Right cardiac atrium (tissue), 5 donors: ENCODE data around the gene SLC39A11. TPM values are rescaled to one million over a fixed set of nuclear protein-coding genes. Genes with fewer than 3 reads are reported as not detected.

Experiments used
- ATAC-seq, 2 donors: fragments of 200-7000 bp; cut with Tn5 transposase; one replicate each; pipeline versions ENCODE4 v1.8.0 to v1.9.1; 2020; ENCODE audit warnings: moderate library complexity in 2 of 2, mild to moderate bottlenecking in 1 of 2
- DNase-seq, 3 donors: peaks; one replicate each; pipeline ENCODE4 v3.0.0-alpha.2; 2020
- H3K27ac ChIP-seq: one replicate; pipeline ENCODE4 v1.5.1; 2013; ENCODE audit warnings: mild to moderate bottlenecking, low read length, control low read depth, moderate library complexity
- H3K27me3 ChIP-seq: one replicate; pipeline ENCODE4 v1.6.1; 2013; ENCODE audit not compliant: control insufficient read depth, insufficient read depth
- H3K4me1 ChIP-seq: one replicate; pipeline ENCODE4 v1.6.1; 2013; ENCODE audit warnings: low read length; ENCODE audit not compliant: control insufficient read depth, insufficient read depth
- H3K4me3 ChIP-seq: one replicate; pipeline ENCODE4 v1.5.1; 2013; ENCODE audit warnings: low read length, control low read depth
- H3K9me3 ChIP-seq: one replicate; pipeline ENCODE4 v1.6.1; 2013; ENCODE audit warnings: low read length; ENCODE audit not compliant: control insufficient read depth
- WGBS: extraction: QIAGEN DNeasy Blood & Tissue Kit; methylation state at CpG from one replicate; pipeline ENCODE4 v1.1.7; 2013; 5-methylcytosine and 5-hydroxymethylcytosine counted together
- intact Hi-C, 4 donors: fragments of 100-400 bp; cut with DNase I; formaldehyde crosslinking; loops; one replicate each; pipeline versions ENCODE4 v1.11.0 to v1.14.0; 2022 to 2023
- polyA plus RNA-seq: library from polyadenylated mRNA; stranded (reverse); fragments of 200-250 nt; gene quantifications from one replicate; pipeline ENCODE4 v1.2.3, GENCODE V29; 2013
- total RNA-seq, 4 donors: library from RNA; stranded (reverse); fragmentation: NEBNext Ultra II Directional; extraction: Animal tissue kit (Norgen Biotek cat#: 25700); gene quantifications; one replicate each; pipeline ENCODE4 v1.2.1, GENCODE V29; 2021
- donor health status: healthy with polysubstance abuse.
- donor health status: DM: no; HTN: yes; CAD: no.
- donor health status: DM: no; HTN: no; CAD: no.
- donor health status: DM: no; HTN: yes; CAD: no; lungs with severe emphysema.
- donor health status: DM: yes; HTN: yes; CAD: no.

Gene SLC39A11
- total and polyA plus RNA-seq, 5 donors = 3.2 to 12.6 (median 9.9) TPM

DNA sequence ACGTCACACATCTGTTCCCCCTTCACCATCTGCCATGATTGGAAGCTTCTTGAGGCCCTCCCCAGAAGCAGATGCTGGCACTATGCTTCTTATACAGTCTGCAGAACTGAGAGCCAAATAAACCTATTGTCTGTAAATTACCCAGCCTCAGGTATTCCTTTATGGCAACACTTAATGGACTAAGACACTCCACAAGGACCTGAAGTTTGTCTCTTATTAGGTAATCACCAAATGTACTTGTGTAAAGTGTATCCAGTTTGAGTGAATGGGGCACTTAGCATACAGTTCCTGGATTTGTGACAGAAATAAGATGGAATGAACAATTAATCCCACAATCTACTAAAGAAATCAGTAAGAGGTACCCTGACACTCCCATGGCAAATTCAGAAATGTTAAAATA lies 105.3 kb downstream of the SLC39A11 start:
- no peaks in the 10 kb centered on the region for H3K4me1 ChIP-seq
- WGBS = 88% methylated on average over 1 of the region's 1 CpG
- no peaks in the 10 kb centered on the region for H3K27me3 ChIP-seq
- H3K9me3 ChIP-seq = no peaks in the 10 kb centered on the region
- intact Hi-C loops = loop anchor here (5.0 to 10.0 kb wide), 4 partner anchors 108 to 178 kb away; partner anchors contain the start of genes SLC39A11 (in 1 of the 4) and SSTR2 (in 1 of the 4)
- ATAC-seq (no peak), DNase-seq (no peak)
- H3K4me3 ChIP-seq = no peak overlapping the region
- H3K27ac ChIP-seq = no peak overlapping the region

DNA sequence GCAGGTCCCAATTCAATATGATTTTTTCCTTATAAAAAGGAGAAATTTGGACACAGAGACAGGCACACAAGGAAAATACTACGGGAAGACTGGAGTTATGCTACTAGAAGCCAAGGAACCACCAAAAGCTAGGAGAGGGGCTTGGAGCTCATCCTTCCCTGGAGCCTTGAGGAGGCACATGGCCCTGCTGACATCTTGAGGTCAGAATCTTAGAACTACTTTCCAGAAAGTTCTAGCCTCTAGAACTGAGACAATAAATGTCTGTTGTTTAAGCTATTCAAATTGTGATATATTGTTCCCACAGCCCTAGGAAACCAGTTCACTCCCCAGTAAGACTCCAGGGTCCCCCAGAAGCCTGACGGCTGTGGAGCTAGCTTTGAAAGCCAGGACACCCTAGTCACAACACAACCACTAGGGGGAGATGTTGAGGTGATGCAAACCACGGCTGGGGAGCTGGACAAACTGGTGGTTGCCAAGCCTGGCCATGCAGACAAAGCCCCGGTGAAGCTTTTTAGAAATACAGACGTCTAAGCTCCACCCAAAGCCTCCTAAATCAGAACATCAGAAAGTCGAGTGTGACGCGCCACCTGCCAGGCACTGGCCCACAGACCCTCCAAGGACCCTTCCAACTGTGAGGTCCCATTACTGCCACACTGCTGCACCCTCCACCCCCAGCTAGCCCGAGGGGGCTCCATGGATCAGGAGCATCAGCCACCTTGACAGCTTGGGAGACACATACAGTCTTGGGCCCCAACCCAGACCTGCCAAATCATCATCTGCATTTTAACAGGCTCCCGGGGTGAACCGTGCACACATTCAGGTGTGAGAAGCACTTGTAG lies 106.4 kb downstream of the SLC39A11 start:
- 51% methylated on average over 11 of the region's 11 CpGs for WGBS
- H3K9me3 ChIP-seq = no peaks in the 10 kb centered on the region
- no peak overlapping the region for H3K27ac ChIP-seq
- peak; percentile 66 to 79 (median 69) for DNase-seq
- no peak overlapping the region for H3K4me3 ChIP-seq
- H3K27me3 ChIP-seq = no peaks in the 10 kb centered on the region
- intact Hi-C loops = loop anchor here (5.0 to 10.0 kb wide), 4 partner anchors 109 to 179 kb away; partner anchors contain the start of genes SLC39A11 (in 1 of the 4) and SSTR2 (in 1 of the 4)
- ATAC-seq = peak; percentile 80 to 88
- no peaks in the 10 kb centered on the region for H3K4me1 ChIP-seq

DNA sequence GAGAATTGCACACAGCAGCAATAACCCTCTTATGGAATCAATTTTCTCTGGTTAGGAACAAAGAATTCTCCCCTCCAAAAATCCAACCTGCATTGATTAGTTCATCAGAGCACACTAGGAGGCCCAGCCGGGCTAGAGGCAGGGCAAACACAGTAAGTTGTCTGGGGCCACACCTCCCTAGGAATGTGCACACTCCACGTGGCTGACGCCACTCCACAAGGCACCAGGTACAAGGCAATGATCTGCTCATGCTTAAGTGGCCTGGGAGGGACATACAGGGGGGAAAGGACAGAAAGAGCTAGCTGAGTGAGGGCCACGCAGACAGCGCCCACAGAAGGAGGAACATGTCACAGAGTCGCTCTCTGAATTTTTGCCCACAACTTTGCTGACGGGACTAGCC lies 107.6 kb downstream of the SLC39A11 start:
- Histone ChIP-seq H3K9me3 (no peaks in the 10 kb centered on the region), H3K27me3 (no peaks in the 10 kb centered on the region), H3K4me3 (no peak overlapping the region), H3K27ac (no peak overlapping the region), H3K4me1 (no peaks in the 10 kb centered on the region)
- no peak for DNase-seq
- 69% methylated on average over 7 of the region's 7 CpGs for WGBS
- intact Hi-C loops = loop anchor here (5.0 to 10.0 kb wide), 4 partner anchors 110 to 180 kb away; partner anchors contain the start of genes SLC39A11 (in 1 of the 4) and SSTR2 (in 1 of the 4)
- ATAC-seq = peak in 1 of 2 donors; percentile 43

DNA sequence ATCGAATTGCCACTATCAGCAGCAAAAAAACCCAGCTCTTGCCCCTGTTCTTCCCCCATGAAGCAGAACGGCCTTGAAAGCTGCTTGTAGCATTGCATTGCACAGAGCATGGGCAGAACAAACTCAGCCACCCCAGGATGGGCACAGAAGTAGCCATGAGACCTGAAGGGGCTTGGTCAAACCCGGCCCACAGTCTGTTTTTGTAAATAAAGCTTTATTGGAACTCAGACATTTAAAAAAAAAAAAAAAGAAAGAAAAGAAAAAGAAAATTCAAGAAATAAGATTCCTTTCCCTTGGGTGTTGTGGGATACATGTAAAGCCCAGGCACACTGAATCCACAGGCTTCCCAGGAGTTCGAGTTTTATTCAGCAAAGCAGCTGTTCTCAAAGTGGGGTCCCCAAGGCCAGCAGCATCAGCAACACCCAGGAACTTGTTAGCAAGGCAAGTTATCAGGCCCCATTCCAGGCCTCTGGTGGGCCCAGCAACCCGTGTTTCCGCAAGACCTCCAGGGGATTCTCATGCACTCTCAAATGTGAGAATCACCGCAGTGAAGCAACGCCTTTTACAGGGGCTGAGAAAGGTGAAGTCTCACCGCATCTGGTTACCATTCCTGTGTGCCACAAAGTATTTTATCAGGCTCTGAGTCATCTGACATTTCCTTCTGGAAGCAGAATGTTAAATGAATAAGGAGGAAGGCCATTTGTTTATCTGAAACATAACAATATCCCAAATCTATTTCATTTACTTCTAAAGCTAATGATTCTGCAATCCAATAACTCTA lies 108.2 kb downstream of the SLC39A11 start:
- WGBS = 62% methylated on average over 9 of the region's 9 CpGs
- ATAC-seq (peak in 1 of 2 donors; percentile 34), DNase-seq (no peak)
- no peaks in the 10 kb centered on the region for H3K27me3 ChIP-seq
- H3K4me1 ChIP-seq = no peaks in the 10 kb centered on the region
- H3K27ac ChIP-seq = no peak overlapping the region
- no peak overlapping the region for H3K4me3 ChIP-seq
- no peaks in the 10 kb centered on the region for H3K9me3 ChIP-seq
- intact Hi-C loops = loop anchor here in 3 of 4 donors (10.0 kb wide), 3 partner anchors 110 to 180 kb away; partner anchors contain the start of genes SLC39A11 (in 1 of the 3) and SSTR2 (in 1 of the 3)

- Histone ChIP-seq H3K27ac (no peak overlapping the region), H3K4me3 (no peak overlapping the region), H3K9me3 (no peaks in the 10 kb centered on the region), H3K4me1 (peaks cover 4% of the 10 kb centered on the region), H3K27me3 (no peaks in the 10 kb centered on the region)
- ATAC-seq (no peak), DNase-seq (no peak)
- WGBS = 73% methylated on average over 3 of the region's 3 CpGs
- intact Hi-C loops = loop anchor here in 3 of 4 donors (10.0 kb wide), 3 partner anchors 112 to 182 kb away; partner anchors contain the start of genes SLC39A11 (in 1 of the 3) and SSTR2 (in 1 of the 3)
Observed at GRCh38 chr17:72982680-72983079, 109.8 kb downstream of the SLC39A11 start.

DNA sequence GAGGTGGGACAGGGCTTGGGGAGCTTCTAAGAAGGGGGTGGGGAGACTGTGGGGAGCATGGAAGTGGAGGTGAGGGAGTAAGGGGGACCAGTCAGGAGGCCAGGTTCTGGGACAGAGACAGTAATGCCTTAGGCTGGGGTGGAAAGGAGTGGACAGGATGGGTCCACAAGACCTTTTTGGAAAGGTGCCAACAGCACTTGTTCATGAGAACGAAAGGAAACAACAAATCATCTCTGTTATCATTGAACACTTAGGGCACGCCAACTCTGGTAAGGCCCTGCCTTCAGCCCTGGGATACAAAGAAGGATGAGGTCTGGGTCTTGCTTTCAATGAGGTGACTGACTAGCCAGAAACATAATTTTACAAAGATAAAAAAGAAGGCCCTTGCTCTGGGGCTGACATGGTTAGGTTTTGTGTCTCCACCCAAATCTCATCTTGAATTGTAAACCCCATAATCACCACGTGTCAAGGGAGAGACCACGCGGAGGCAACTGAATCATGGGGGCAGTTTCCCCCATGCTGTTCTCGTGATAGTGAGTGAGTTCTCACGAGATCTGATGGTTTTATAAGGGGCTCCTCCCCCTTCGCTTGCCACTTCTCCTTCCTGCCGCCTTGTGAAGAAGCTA lies 113.8 kb downstream of the SLC39A11 start:
- 80% methylated on average over 9 of the region's 9 CpGs for WGBS
- H3K4me1 ChIP-seq = peaks cover 8% of the 10 kb centered on the region
- no peaks in the 10 kb centered on the region for H3K9me3 ChIP-seq
- ATAC-seq (no peak), DNase-seq (no peak)
- intact Hi-C loops = no loop called here
- H3K27me3 ChIP-seq = no peaks in the 10 kb centered on the region
- H3K4me3 ChIP-seq = no peak overlapping the region
- H3K27ac ChIP-seq = no peak overlapping the region

DNA sequence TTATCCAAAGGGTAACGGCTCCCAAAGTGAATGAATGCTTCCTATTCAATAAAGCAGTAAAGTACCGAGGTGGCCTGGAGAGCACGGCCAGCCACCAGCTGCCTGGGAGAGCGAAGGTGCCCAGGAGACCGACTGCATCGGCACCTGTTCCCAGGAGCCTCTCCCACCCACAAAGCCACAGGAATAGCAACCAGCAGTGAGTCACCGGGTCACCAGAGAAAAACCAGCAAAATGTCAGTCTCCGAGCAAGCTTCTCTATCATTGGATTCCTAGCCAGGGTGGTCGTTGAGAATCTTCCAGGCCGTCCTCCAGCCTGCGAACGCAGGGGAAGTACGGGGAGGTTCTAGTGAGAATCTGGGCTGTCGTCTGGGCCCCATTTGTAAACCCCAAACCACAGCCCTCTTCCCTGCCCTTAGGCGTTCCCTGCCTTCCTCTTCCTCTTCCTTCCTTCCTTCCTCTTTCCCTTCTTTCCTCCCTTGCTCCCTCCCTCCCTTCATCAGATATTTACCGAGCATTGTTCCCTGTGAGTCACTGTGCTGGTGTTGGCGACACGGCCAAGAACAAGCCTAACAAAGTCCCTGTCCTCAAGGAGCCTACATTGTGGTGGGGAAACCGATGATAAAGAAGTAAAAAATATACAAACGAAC lies 114.6 kb downstream of the SLC39A11 start:
- H3K4me3 ChIP-seq = no peak overlapping the region
- peaks cover 8% of the 10 kb centered on the region for H3K4me1 ChIP-seq
- H3K9me3 ChIP-seq = no peaks in the 10 kb centered on the region
- peak in 1 of 2 donors; percentile 17 for ATAC-seq
- WGBS = 74% methylated on average over 20 of the region's 20 CpGs
- intact Hi-C loops = no loop called here
- H3K27ac ChIP-seq = no peak overlapping the region
- no peak for DNase-seq
- no peaks in the 10 kb centered on the region for H3K27me3 ChIP-seq

GRCh38 chr17:72976971-72977770 lies 115.3 kb downstream of the SLC39A11 start:
- H3K27me3 ChIP-seq = no peaks in the 10 kb centered on the region
- intact Hi-C loops = no loop called here
- peaks cover 8% of the 10 kb centered on the region for H3K4me1 ChIP-seq
- H3K9me3 ChIP-seq = no peaks in the 10 kb centered on the region
- H3K4me3 ChIP-seq = no peak overlapping the region
- peak overlapping the region; percentile 6 for H3K27ac ChIP-seq
- 19% methylated on average over 12 of the region's 12 CpGs for WGBS
- DNase-seq = peak; percentile 71 to 78 (median 78)
- peak; percentile 91 for ATAC-seq

- H3K4me3 ChIP-seq = no peak overlapping the region
- no peak overlapping the region for H3K27ac ChIP-seq
- ATAC-seq = no peak
- intact Hi-C loops = no loop called here
- peaks cover 8% of the 10 kb centered on the region for H3K4me1 ChIP-seq
- 98% methylated on average over 2 of the region's 2 CpGs for WGBS
- no peak for DNase-seq
- H3K27me3 ChIP-seq = no peaks in the 10 kb centered on the region
- H3K9me3 ChIP-seq = no peaks in the 10 kb centered on the region
Observed at GRCh38 chr17:72975509-72975908, 117.0 kb downstream of the SLC39A11 start.
